Hepatic stellate cell (primary cell): Measurements from ENCODE around the gene NCAPG.

Experiments
- DNase-seq: peaks from one replicate; pipeline ENCODE4 v3.0.0; 2011; ENCODE audit warnings: low spot score

Gene NCAPG, protein sequence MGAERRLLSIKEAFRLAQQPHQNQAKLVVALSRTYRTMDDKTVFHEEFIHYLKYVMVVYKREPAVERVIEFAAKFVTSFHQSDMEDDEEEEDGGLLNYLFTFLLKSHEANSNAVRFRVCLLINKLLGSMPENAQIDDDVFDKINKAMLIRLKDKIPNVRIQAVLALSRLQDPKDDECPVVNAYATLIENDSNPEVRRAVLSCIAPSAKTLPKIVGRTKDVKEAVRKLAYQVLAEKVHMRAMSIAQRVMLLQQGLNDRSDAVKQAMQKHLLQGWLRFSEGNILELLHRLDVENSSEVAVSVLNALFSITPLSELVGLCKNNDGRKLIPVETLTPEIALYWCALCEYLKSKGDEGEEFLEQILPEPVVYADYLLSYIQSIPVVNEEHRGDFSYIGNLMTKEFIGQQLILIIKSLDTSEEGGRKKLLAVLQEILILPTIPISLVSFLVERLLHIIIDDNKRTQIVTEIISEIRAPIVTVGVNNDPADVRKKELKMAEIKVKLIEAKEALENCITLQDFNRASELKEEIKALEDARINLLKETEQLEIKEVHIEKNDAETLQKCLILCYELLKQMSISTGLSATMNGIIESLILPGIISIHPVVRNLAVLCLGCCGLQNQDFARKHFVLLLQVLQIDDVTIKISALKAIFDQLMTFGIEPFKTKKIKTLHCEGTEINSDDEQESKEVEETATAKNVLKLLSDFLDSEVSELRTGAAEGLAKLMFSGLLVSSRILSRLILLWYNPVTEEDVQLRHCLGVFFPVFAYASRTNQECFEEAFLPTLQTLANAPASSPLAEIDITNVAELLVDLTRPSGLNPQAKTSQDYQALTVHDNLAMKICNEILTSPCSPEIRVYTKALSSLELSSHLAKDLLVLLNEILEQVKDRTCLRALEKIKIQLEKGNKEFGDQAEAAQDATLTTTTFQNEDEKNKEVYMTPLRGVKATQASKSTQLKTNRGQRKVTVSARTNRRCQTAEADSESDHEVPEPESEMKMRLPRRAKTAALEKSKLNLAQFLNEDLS

DNA sequence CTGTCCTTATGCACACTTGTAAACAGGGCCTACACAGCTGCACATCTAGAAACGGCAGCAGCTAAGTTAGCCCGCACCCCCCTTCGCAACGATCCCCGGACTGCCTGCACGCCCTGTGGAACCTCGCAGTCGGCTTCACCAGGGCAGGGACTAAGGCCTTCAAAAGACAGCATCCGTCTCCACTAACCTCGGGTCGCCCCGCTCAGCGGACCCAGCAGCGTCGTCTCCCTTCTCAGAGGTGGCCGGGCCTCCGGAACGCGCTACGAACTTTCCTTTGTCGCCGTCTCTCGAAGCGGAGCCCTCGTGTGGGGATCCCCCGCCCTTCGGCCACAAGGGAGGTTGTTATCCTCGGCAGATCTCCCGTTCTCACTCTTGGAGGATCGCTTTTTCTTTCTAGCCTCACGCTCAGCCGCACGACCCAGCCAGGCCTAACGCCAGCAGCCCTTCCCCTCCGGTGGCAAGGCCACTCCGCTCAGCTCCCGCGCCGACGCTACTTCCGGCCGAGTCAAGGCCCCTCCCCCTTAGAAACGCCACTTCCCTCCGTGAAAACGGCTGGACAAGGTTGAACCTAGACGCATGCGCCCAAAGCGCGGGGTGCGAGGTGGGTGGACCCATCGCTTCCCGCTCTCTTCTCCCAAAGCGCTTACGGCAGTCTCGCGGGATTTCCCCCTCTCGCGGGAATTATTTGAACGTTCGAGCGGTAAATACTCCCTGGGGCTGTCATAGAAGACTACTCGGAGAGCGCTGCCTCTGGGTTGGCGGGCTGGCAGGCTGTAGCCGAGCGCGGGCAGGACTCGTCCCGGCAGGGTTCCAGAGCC, at the start of gene NCAPG, which contains the start of gene DCAF16:
NCAPG (plus strand) TSS at position 720 of the 818 bp plus-strand sequence. CDS start 99 bp downstream, outside the sequence.
DCAF16 (minus strand) TSS at position 498 of the 818 bp plus-strand sequence. CDS start 6,616 bp downstream, outside the sequence.
- peak; percentile 96 for DNase-seq

DNA sequence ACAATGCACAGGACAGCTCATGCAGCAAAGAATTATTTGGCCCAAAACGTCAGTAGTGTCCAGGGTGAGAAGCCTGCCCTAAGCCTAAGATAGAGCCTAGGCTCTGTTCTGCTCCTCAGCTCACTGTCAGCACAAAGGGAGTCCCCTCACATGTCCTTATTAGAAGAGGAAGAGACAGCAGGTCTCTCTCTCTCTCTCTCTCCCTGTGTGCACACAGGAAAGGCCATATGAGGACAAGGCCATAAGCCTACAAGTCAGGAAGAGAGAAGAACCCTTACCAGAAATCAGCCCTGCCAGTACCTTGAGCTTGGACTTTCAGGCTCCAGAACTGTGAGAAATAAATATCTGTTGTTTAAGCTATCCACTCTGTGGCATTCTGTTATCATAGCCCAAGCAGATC, 49.7 kb upstream of the NCAPG start:
- no peak for DNase-seq

DNA sequence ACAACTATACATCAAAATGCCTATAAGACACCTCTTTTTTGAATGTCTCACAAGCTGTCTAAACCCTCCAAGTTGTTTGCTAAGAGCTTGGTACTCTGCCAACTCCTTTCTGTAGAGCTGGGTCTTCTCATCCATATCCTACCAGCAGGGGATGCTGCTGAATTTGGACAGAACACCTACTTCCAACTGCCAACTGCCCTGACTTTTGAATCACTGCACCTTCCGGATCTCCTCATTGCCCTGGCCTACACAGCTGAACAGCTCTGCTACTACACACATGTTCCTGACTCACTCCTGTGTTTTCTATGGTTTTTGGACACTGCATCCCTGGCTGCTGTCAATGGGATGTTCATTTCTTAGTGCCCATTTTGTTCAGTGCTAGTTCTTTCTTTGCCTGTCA, 48.1 kb upstream of the NCAPG start:
- DNase-seq = no peak

DNA sequence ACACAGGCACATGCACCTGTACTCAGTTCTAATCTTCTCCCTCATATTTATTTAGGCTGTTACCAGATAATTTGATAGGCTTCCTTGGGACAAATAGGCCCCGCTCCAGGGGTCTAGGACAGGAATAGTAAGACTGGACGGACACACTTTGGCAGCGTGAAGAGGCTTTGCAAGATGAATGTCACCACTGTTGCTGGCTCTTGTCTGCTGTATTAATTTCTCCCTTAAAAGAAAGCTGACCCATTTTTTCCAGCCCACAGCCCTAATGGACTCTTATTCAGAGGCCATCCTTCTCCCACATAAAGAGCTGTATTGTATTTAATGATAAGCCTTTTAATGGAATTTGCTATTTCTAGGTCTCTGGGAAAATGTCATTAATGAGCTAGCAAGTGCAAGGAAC, 47.4 kb upstream of the NCAPG start:
- DNase-seq = no peak

DNA sequence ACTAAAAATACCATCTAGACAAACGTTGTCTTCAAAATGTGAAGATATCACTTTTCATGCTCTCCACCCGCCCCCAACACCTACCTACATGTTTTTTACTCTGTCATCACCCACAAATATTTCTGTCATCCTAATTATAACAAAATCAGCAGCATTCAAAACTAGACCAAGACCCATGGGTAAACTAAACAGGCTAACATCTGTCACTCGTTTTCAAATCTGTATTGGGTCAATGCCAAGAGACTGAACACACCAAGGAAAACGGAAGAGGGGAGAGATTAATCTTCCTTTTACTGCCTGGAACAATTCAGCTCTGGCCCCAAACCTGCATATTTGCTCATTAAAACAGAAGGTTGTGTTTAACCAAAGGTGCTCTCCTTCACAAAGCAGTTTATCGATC, 46.8 kb upstream of the NCAPG start:
- no peak for DNase-seq

DNA sequence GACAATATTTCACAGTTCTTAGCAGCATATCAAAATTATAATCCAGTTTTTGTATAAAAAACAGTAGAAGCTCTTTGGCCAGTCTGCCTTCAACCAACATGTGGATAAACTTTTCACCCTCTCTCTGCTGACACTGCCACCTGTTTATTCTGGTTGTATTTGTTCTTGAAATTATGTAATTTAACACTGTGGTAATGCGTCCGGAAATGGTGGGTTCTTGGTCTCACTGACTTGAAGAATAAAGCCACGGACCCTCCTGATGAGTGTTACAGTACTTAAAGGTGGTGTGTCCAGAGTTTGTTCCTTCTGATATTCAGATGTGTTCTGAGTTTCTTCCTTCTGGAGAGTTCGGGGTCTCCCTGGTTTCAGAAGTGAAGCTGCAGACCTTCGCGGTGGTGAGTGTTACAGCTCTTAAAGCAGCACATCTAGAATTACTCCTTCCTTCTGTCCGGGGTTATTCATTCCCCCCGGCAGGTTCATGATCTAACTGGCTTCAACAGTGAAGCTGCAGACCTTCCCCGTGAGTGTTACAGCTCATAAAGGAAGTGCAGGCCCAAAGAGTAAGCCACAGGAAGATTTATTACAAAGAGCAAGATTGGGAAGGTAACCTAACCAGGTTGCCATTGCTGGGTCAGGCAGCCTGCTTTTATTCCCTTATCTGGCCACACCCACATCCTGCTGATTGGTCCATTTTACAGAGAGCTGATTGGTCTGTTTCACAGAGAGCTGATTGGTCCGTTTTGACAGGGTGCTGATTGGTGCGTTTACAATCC, 45.1 kb upstream of the NCAPG start:
- DNase-seq = no peak

- no peak for DNase-seq
Observed at GRCh38 chr4:17766826-17767458, 43.8 kb upstream of the NCAPG start.

DNA sequence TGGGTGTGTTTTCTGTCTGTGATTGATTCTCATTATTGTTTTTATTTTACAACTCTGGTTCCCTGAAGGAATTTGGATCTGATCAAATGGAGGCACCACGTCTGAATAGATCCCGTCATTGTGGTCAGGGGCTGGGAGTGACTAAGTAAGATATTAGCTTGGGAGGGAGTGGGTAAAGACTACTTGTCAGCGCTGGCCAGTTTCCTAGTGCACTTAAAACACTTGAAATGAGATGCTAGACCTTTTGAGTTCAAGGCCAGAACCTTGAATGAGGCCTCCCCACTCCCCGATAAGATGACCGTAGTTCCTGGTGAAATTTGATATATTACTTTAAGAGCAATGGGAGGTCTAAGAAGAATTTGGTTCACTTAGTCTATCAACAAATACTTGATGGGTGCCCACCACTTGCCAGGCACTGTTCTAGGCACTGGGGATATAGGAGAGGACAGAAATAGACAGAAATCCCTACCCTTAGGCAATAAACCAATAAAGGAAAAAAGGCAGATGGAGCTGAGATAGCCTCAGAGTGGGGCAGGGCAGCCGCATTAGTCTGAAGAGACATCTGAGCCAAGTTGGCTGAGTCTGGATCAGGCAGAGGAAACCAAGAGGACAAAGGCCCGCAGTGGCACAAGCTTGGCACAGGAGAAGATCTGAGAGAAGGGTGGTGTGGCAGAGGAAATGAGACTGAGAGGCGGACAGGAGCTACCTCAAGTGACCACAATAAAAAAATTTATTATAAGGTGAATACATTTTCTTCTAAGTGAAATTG, 41.2 kb upstream of the NCAPG start:
- no peak for DNase-seq

DNA sequence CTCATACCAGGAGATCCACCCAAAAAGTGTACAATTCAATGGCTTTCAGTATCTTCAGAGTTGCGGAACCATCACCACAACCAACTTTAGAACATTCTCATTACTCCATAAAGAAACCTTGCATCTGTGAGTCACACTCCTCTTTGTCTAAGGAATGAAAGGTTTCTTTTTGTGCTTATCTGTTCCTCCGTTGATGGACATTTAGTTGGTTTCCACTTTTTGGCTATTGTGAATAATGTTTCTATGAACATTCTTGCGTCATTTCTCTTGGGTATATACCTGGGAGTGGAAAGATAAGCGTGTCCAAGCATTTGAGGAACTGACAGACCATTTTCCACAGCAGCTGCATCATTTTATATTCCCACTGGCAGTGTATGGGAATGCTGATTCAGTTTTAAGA, 39.9 kb upstream of the NCAPG start:
- DNase-seq = no peak

DNA sequence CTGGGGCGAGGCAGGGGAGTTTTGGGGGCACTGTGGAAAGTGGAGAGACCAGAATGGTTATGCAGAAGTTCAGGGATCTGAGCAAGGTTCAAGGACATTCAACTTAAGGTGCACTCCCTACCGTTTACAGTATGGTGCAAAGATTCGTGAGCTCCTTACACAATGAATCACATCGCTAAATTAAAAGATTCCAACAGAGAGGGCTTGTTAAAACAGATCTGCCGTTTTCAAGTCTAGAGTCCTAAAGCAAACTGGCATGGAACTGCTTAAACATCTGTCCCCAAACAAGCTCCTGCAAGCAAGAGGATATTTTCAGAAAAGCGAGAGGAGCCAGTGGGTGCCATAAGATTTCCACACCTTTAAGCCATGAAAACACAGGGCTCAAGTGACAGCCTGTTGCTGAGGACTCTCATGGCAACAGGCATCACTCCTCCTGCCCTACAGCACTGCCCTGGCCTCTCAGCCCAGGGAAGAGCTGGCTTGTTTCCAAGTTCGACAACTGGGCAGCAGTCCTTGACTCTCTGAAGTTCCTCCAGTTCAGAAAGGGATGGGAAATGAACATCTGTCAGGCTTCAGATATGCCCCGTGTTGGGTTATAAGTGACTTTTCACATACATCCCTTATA, 39.4 kb upstream of the NCAPG start:
- no peak for DNase-seq

DNA sequence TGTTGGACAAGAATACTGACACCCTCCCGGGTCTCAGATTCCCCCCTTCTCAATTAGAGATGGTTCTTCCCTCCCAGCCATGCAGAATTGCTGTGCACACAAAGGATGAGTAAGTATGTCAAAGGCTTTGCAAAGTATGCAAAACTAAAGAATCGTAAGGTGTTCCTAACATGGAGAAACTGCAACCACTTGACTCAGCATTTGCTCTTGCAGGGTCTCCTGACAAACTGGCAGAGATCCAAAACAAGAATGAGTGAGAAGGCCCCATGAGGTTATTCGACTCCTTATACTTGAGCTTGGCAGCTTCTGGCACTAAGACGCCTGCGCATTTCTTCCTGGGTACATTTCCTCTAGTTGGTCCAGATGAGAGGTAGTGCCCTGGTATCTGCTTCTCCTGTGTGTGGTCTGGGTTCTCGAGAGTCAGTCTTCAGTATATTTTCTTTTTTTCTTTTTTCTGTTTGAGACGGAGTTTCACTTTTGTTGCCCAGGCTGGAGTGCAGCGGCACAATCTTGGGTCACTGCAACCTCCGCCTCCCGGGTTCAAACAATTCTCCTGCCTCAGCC, 37.6 kb upstream of the NCAPG start:
- no peak for DNase-seq

GRCh38 chr4:17778431-17778830, 32.3 kb upstream of the NCAPG start:
- DNase-seq = no peak

- DNase-seq = no peak
Observed at GRCh38 chr4:17780501-17781299, 30.1 kb upstream of the NCAPG start.

- DNase-seq = no peak
Observed at GRCh38 chr4:17781300-17782287, 29.2 kb upstream of the NCAPG start, which contains the start of gene FAM184B. Gene FAM184B (minus strand): TSS chr4:17781621. CDS start chr4:17781299, 322 bp downstream.

- DNase-seq = no peak
Observed at GRCh38 chr4:17785858-17786257, 24.9 kb upstream of the NCAPG start.

GRCh38 chr4:17786567-17786966, 24.2 kb upstream of the NCAPG start:
- DNase-seq = no peak

DNA sequence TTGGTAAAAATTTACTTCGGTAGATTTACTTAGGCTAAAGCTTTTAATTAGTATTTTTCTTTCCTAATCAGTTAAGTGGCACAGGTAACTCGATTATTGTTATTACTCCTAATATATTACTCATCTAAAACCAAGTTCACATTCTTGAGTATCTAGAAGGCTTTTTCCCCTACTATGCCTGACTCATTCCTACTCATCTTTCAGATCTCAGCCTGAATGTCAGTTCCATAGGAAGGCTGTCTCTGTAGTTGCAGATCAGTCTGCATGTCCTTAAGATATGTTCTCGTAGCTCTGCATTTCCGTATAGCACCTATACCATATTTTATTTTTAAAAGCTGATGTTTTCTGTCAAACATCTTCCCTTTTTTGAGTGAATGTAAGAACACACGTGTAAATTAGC, 23.5 kb upstream of the NCAPG start:
- peak; percentile 20 for DNase-seq
